ENCODE results near the gene PTK7.

The PTK7 gene

DNA sequence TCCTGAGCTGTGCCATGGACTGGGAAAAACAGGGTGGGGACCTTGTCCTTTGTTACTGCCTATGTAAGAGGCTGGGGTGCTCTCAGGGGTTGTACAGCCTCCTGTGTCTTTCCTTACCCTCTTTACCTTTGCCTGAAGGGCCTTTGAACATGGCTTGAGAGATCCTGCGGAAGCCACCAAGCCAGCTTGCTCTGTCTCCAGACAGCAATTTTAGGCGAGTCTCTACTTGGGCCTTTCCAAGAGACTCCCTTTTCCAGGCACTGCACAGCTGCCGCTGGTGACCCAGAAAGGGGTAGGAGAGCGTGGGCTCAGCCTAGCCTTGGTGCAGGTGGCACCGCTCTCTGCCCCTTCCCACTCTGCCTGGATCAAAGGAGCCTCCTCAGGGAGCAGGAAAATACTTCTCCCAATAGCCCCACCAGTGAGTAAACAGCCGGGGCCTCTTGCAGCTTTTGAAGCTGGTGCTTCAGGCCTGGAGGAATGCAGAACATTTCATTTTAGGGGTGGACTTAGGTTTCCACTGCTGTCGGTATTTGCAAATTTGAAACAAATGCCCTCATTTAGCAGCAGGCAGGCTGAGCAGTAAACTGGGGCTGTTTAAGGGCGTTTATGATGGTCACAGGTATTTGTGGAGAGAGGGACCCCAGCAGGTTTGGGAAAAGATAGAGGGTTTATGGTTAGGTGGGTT is 13.9 kb downstream of the PTK7 start:
- H3K9me3 ChIP-seq (ENCODE audit: control insufficient read depth, insufficient read depth, low read depth, low read length), result no peaks in the 10 kb centered on the region
- peak overlapping the region; percentile 83 for H3K27ac ChIP-seq (ENCODE audit: low read depth, low read length)
- peak overlapping the region; percentile 40 for H3K9ac ChIP-seq (ENCODE audit: low read length)
- no peaks in the 10 kb centered on the region for H3K27me3 ChIP-seq (ENCODE audit: control insufficient read depth, insufficient read depth, low read length)
- peaks cover 55% of the 10 kb centered on the region for H3K4me1 ChIP-seq (ENCODE audit: control insufficient read depth, insufficient read depth, low read length)
- H3K36me3 ChIP-seq (ENCODE audit: control insufficient read depth, insufficient read depth, low read length), result no peaks in the 10 kb centered on the region
- H3K4me3 ChIP-seq (ENCODE audit: low read depth, low read length), result peak overlapping the region; percentile 25

DNA sequence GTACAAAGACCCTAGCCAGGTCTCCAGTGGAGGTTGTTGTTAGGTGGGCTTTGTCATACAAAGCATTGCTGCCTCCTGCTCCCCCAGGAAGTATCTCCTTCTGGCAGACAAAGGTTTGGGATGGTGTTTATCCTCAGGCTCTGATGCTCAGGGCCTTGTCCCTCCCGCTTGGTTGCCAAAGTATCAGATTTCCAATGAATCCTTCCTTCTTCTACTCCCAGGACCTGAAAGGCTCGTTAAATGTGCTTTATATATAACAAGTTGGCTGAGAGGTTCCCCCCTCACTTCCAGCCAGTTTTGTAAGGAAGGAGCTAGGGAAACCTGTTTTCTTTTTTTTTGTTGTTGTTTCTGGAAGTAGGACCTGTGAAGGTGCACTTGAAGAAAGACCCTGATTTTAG is 14.4 kb downstream of the PTK7 start:
- Histone ChIP-seq H3K4me1 (ENCODE audit: control insufficient read depth, insufficient read depth, low read length) (peaks cover 59% of the 10 kb centered on the region), H3K9ac (ENCODE audit: low read length) (peak overlapping the region; percentile 40), H3K4me3 (ENCODE audit: low read depth, low read length) (peak overlapping the region; percentile 25), H3K9me3 (ENCODE audit: control insufficient read depth, insufficient read depth, low read depth, low read length) (no peaks in the 10 kb centered on the region), H3K27ac (ENCODE audit: low read depth, low read length) (peak overlapping the region; percentile 83), H3K36me3 (ENCODE audit: control insufficient read depth, insufficient read depth, low read length) (no peaks in the 10 kb centered on the region), H3K27me3 (ENCODE audit: control insufficient read depth, insufficient read depth, low read length) (no peaks in the 10 kb centered on the region)

DNA sequence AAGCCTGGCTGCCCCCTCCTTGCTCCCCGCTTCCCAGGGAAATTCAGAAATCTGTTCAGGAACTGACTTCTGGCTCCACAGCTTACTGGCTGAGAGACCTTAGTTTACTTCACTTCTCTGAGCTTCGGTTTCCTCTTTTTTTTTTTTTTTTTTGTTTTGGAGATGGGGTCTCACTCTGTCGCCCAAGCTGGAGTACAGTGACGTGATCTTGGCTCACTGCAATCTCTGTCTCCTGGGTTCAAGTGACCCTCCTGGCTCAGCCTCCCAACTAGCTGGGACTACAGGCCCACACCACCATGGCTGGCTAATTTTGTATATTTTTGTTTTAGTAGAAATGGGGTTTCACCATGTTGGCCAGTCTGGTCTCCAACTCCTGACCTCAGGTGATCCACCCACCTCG is 14.9 kb downstream of the PTK7 start:
- Histone ChIP-seq H3K9ac (ENCODE audit: low read length) (peak overlapping the region; percentile 40), H3K27ac (ENCODE audit: low read depth, low read length) (peak overlapping the region; percentile 83), H3K4me3 (ENCODE audit: low read depth, low read length) (peak overlapping the region; percentile 25)

DNA sequence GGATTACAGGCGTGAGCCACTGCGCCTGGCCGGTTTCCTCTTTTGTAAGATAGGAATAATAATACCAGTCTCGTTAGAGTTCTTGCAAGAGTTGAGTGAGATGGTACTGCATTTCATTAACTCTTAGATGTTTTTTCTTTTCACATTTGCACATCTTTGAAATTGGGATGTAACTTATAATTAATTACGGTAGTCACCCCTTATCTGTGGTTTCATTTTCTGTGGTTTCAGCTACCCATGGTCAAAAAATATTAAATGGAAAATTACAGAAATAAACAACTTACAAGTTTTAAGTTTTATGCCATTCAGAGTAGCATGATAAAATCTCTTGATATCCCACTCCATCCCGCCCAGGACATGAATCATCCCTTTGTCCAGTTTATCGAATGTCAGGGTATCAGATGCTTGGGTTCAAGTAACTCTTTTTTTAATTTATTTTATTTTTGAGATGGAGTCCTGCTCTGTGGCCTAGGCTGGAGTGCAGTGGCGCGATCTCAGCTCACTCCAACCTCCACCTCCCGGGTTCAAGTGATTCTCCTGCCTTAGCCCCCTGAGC is 15.4 kb downstream of the PTK7 start:
- H3K27me3 ChIP-seq (ENCODE audit: control insufficient read depth, insufficient read depth, low read length), result no peaks in the 10 kb centered on the region
- peak overlapping the region; percentile 83; the same call in 1 of the 2 replicates for H3K27ac ChIP-seq (ENCODE audit: low read depth, low read length)
- H3K36me3 ChIP-seq (ENCODE audit: control insufficient read depth, insufficient read depth, low read length), result no peaks in the 10 kb centered on the region
- H3K4me3 ChIP-seq (ENCODE audit: low read depth, low read length), result no peak overlapping the region
- H3K4me1 ChIP-seq (ENCODE audit: control insufficient read depth, insufficient read depth, low read length), result peaks cover 62% of the 10 kb centered on the region
- no peak overlapping the region for H3K9ac ChIP-seq (ENCODE audit: low read length)
- no peaks in the 10 kb centered on the region for H3K9me3 ChIP-seq (ENCODE audit: control insufficient read depth, insufficient read depth, low read depth, low read length)

More for the DNA sequence above, 14.9 kb downstream of the PTK7 start:
- Histone ChIP-seq H3K4me1 (ENCODE audit: control insufficient read depth, insufficient read depth, low read length) (peaks cover 62% of the 10 kb centered on the region), H3K9me3 (ENCODE audit: control insufficient read depth, insufficient read depth, low read depth, low read length) (no peaks in the 10 kb centered on the region), H3K36me3 (ENCODE audit: control insufficient read depth, insufficient read depth, low read length) (no peaks in the 10 kb centered on the region), H3K27me3 (ENCODE audit: control insufficient read depth, insufficient read depth, low read length) (no peaks in the 10 kb centered on the region)

DNA sequence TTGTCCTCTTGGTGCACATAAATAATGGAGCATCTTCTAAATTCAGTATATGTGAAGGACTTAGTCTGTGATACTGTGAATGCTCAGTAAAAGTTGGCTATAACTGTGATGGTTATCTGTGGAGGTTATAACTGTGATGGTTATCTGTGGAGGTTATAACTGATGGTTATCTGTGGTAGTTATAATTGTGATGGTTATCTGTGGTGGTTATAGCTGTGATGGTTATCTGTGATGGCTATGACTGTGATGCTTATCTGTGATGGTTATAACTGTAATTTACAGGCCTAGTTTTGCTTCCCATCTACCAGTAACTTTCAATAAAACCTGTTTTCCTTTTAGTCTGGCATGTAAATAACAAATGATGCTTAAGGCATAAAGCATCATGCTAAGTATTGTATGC is 16.5 kb downstream of the PTK7 start:
- Histone ChIP-seq H3K9me3 (ENCODE audit: control insufficient read depth, insufficient read depth, low read depth, low read length) (no peaks in the 10 kb centered on the region), H3K27me3 (ENCODE audit: control insufficient read depth, insufficient read depth, low read length) (no peaks in the 10 kb centered on the region), H3K27ac (ENCODE audit: low read depth, low read length) (no peak overlapping the region), H3K36me3 (ENCODE audit: control insufficient read depth, insufficient read depth, low read length) (no peaks in the 10 kb centered on the region), H3K9ac (ENCODE audit: low read length) (no peak overlapping the region), H3K4me3 (ENCODE audit: low read depth, low read length) (no peak overlapping the region), H3K4me1 (ENCODE audit: control insufficient read depth, insufficient read depth, low read length) (peaks cover 74% of the 10 kb centered on the region)

DNA sequence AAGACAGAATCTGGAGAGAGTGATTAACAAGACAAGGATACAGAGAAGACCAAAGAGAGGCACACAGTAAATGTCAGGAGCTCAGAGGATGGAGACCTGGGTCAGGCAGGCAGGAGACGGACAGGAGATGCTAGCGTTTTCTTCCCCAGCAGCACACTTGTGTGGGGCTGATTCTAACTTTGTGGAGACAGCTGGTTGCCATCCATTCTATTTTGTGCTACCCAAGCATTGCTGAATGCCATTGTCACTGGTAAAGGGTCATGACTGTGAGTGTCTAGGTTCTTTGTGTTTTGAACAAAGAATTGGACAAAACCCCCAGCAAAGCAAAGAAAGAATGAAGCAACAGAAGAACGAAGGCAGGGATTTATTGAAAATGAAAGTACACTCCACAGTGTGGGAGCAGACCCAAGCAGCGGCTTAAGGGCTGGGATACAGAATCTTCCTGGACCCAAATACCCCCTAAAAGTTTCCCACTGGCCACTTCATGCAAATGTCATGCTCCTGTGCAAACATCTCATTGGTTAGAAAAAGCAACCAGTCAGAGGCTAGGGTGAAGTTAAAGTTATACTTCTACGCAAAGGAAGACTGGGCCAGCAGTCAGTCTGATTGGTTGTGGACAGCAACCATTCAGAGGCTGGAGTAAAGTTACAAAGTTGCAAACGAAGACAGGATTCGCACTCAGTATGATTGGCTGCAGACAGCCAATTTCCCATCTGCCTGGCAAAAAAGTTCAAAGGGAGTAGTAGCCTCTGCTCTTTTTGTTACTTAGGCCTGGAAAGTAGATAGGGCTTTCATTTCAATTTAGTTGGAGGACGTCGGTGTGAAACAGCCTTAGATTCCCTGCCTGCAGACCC is 17.5 kb downstream of the PTK7 start:
- Histone ChIP-seq H3K9ac (ENCODE audit: low read length) (no peak overlapping the region), H3K4me3 (ENCODE audit: low read depth, low read length) (no peak overlapping the region), H3K27me3 (ENCODE audit: control insufficient read depth, insufficient read depth, low read length) (no peaks in the 10 kb centered on the region), H3K36me3 (ENCODE audit: control insufficient read depth, insufficient read depth, low read length) (no peaks in the 10 kb centered on the region), H3K27ac (ENCODE audit: low read depth, low read length) (no peak overlapping the region), H3K9me3 (ENCODE audit: control insufficient read depth, insufficient read depth, low read depth, low read length) (no peaks in the 10 kb centered on the region), H3K4me1 (ENCODE audit: control insufficient read depth, insufficient read depth, low read length) (peaks cover 78% of the 10 kb centered on the region)

DNA sequence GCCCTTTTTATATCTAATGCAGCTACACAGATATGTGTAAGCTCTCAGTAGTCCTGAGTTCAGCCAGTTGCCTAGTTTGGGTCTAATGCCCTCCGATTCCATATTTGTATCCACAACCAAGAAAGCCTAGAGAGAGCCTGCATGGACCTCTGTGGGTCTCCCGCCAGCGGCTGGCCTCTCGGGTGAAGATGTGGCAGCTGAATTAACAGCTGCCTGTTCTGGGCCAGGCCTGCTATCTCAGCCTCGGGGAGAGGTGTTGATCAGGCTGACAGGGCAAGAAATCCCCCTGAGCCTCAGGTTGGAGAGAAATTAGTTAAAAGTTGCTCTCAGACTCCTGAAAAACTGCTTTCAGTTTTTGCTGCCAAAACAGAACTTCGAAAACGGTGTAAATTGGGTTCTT is 19.8 kb downstream of the PTK7 start:
- Histone ChIP-seq H3K27me3 (ENCODE audit: control insufficient read depth, insufficient read depth, low read length) (no peaks in the 10 kb centered on the region), H3K27ac (ENCODE audit: low read depth, low read length) (peak overlapping the region; percentile 57; the same call in 1 of the 2 replicates), H3K4me3 (ENCODE audit: low read depth, low read length) (no peak overlapping the region), H3K36me3 (ENCODE audit: control insufficient read depth, insufficient read depth, low read length) (no peaks in the 10 kb centered on the region), H3K9me3 (ENCODE audit: control insufficient read depth, insufficient read depth, low read depth, low read length) (no peaks in the 10 kb centered on the region), H3K4me1 (ENCODE audit: control insufficient read depth, insufficient read depth, low read length) (peaks cover 56% of the 10 kb centered on the region), H3K9ac (ENCODE audit: low read length) (peak overlapping the region; percentile 50)

DNA sequence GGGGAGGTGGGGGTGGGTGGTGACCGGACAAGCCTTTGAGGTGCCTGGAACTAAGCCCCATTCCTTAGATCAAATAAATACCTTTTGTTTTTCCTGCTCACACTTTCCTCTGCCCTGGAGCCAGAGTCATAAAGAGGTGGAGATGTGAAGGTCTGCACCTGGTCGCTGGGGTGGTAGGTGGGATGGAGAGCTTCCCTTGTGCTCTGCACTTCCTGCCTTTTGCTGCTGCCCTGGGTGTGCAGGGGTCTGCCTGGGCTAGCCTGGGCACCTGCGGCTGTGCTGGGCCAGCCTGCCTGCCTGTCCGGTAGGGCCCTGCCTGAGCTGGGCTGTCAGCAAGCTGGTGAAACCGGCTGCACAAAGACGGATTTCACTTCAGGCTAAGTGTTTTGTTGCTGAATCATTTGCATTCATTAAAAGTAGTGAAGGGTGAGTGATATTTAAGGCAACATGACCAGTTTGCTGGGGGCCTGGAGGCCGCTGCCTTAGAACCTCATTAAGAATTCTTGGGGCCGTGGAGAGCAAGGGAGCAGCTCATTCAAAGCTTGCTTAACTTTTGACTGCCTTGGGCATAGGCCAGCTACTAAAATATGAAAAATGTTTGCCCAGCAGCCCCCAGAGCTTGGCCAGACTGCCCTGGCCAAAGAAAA is 20.5 kb downstream of the PTK7 start:
- Histone ChIP-seq H3K36me3 (ENCODE audit: control insufficient read depth, insufficient read depth, low read length) (no peaks in the 10 kb centered on the region), H3K9ac (ENCODE audit: low read length) (peak overlapping the region; percentile 50), H3K4me1 (ENCODE audit: control insufficient read depth, insufficient read depth, low read length) (peaks cover 50% of the 10 kb centered on the region), H3K4me3 (ENCODE audit: low read depth, low read length) (no peak overlapping the region), H3K27me3 (ENCODE audit: control insufficient read depth, insufficient read depth, low read length) (no peaks in the 10 kb centered on the region), H3K27ac (ENCODE audit: low read depth, low read length) (peak overlapping the region; percentile 57; the same call in 1 of the 2 replicates), H3K9me3 (ENCODE audit: control insufficient read depth, insufficient read depth, low read depth, low read length) (no peaks in the 10 kb centered on the region)

DNA sequence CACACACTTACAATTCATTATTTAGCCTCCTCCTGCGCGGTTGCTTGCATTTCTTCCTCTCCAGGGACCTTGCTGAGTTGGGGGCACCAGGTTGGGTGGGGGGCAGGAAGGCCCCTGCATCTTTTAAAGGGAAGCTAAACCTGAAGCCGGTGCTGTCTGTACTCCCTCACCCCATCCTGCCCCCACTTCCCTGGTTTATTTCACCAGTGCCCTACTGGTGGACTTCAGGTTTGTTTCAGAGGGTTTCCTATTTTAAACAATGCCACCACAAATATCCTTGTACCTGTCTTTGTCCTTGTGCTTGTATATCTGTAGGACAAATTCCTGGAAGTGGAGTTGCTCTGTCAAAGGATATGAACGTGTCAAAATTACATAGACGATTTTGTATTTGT is 21.0 kb downstream of the PTK7 start:
- no peaks in the 10 kb centered on the region for H3K9me3 ChIP-seq (ENCODE audit: control insufficient read depth, insufficient read depth, low read depth, low read length)
- peak overlapping the region; percentile 57; the same call in 1 of the 2 replicates for H3K27ac ChIP-seq (ENCODE audit: low read depth, low read length)
- no peaks in the 10 kb centered on the region for H3K27me3 ChIP-seq (ENCODE audit: control insufficient read depth, insufficient read depth, low read length)
- no peak overlapping the region for H3K9ac ChIP-seq (ENCODE audit: low read length)
- no peaks in the 10 kb centered on the region for H3K36me3 ChIP-seq (ENCODE audit: control insufficient read depth, insufficient read depth, low read length)
- H3K4me1 ChIP-seq (ENCODE audit: control insufficient read depth, insufficient read depth, low read length), result peaks cover 50% of the 10 kb centered on the region
- no peak overlapping the region for H3K4me3 ChIP-seq (ENCODE audit: low read depth, low read length)

DNA sequence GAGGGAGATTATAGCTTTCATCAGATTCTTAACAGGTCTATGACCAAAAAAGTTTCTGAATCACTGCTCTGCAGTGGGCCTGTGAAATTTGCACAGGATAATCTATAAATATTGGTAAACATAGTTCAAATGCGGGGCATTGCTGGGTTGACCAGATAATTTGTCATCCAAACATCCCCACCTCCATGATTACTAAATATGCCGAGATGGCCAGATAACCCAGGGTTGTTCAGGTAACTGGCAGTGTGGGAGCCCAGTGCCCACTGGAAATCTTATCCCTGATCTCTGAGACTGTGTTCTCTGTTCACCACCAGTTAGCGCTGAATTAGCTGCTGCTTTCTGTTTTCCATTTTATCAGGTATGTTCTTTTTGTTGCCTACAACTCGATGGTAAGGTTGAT is 21.4 kb downstream of the PTK7 start:
- no peaks in the 10 kb centered on the region for H3K27me3 ChIP-seq (ENCODE audit: control insufficient read depth, insufficient read depth, low read length)
- H3K36me3 ChIP-seq (ENCODE audit: control insufficient read depth, insufficient read depth, low read length), result no peaks in the 10 kb centered on the region
- peak overlapping the region; percentile 57; the same call in 1 of the 2 replicates for H3K27ac ChIP-seq (ENCODE audit: low read depth, low read length)
- H3K4me3 ChIP-seq (ENCODE audit: low read depth, low read length), result no peak overlapping the region
- H3K9me3 ChIP-seq (ENCODE audit: control insufficient read depth, insufficient read depth, low read depth, low read length), result no peaks in the 10 kb centered on the region
- no peak overlapping the region for H3K9ac ChIP-seq (ENCODE audit: low read length)
- peaks cover 48% of the 10 kb centered on the region for H3K4me1 ChIP-seq (ENCODE audit: control insufficient read depth, insufficient read depth, low read length)

All from HUES6 (cell line).